HG03135 (cell line): Measurements from ENCODE around the gene ITCH.
A peak's percentile ranks its signal among the peaks of the same experiment; 100 is the strongest.
"Not testable (repeated sequence)": the region's sequence is repeated elsewhere in the genome, so short reads cannot be mapped to it uniquely, and the experiment has no call there.

ENCODE experiments used
- ATAC-seq: cut with Tn5 transposase; IDR thresholded peaks from one replicate; pipeline ENCODE4 v1.9.1; 2021; ENCODE audit warnings: mild to moderate bottlenecking, moderate library complexity; ENCODE audit not compliant: unreplicated experiment

Gene ITCH

DNA sequence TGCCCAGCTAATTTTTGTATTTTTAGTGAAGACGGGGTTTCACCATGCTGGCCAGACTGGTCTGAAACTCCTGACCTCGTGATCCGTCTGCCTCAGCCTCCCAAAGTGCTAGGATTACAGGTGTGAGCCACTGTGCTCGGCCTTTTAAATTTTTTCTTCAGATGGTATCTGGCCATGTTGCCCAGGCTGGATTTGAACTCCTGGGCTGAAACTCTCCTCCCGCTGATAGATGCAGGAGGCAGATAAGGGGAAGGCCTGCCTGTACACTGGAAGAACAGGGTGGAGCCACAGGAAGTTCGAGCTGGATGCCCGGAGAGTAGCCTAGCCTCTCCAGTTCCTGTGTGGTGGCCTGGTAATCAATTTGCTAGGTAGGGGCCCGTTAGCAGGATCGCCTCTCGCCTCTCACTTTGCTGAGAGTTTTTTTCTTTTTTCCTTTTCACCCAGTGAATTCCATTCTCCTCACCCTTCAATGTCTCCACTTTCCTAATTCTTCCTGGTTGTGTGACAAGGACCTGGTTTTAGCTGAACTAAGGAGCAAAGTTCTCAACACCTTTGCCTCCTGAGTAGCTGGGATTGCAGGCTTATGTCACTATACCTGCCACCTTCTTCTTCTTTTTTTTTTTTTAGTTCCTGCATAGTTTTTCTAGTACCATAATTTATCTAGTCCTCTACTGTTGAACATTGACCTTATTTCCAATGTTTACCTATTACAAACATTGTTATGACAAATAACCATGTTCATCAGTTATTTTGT is 19.4 kb upstream of the ITCH start:
- no peak for ATAC-seq

DNA sequence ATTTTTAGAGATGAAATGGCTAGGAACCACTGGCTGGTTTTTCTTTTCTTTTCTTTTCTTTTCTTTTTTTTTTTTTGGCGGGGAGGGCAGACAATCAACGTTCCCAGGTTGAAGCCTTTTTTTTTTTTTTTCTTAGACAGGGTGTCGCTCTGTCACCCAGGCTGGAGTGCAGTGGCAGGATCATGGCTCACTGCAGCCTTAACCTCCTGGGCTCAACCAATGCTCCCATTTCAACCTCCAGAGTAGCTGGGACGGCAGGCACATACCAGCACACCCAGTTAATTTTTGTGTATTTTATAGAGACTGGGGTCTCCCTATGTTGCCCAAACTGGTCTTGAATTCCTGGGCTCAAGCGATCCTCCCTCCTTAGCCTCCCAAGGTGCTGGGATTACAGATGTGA is 18.8 kb upstream of the ITCH start:
- ATAC-seq, result no peak

DNA sequence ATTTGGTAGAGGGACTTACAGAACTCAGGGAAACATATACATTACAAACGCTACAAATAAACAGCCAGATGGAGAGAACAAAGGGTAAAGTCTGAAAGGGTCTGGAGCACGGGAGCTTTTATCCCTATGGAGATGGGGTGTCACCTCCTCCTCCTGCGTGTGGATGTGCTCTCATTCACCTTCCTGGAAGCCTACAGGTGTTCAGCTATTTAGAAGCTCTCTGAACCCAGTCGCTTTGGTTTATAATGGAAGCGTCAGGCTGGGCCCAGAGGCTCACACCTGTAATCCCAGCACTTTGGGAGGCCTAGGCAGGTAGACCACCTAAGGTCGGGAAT is 17.7 kb upstream of the ITCH start:
- no peak for ATAC-seq

DNA sequence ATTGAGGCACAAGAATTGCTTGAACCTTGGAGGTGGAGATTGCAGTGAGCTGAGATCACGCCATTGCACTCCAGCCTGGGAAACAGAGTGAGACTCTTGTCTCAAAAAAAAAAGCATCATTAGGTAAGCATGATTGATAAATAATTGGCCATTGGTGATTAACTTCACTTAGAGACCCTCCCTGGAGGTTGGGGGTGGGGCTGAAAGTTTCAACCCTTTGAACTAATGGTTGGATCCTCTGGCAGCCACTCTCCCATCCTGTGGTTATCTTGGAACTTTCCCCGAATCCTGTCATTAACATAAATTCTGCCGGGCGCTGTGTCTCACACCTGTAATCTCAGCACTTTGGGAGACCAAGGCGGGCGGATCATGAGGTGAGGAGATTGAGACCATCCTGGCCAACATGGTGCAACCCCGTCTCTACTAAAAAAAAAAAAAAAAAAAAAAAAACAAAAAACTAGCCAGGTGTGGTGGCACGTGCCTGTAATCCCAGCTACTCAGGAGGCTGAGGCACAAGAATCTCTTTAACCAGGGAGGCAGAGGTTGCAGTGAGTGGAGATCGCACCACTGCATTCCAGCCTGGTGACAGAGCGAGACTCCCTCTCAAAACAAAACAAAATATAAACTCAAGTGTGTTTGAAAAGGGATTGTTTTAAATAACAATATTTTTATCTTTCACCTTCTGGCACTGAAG is 17.1 kb upstream of the ITCH start:
- not testable (repeated sequence) for ATAC-seq

DNA sequence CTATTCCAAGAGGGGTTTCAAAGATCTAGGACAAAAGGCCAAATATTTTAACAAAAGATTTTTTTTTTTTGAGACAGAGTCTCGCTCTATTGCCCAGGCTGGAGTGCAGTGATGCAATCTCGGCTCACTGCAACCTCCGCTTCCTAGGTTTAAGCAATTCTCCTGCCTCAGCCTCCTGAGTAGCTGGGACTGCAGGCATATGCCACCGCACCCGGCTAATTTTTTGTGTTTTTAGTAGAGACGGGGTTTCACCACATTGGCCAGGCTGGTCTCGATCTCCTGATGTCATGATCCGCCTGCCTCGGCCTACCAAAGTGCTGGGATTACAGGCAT is 16.6 kb upstream of the ITCH start:
- ATAC-seq, result not testable (repeated sequence)

DNA sequence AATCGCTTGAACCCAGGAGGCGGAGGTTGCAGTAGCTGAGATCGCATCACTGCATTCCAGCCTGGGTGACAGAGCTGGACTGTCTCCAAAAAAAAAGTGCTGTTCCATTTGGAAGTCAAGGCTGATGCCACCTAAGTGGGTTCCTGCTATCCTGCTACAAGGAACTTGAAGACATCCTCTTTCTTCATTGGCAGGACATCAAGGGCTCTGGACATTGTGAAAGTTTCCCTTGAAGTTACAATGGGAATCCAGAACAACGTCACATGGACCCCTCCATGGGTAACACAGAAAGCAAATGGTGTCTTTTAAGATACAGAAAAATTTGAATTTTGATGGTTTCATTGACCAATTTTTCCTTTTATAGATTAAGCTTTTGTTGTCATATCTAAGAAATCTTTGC is 15.5 kb upstream of the ITCH start:
- ATAC-seq, result no peak

DNA sequence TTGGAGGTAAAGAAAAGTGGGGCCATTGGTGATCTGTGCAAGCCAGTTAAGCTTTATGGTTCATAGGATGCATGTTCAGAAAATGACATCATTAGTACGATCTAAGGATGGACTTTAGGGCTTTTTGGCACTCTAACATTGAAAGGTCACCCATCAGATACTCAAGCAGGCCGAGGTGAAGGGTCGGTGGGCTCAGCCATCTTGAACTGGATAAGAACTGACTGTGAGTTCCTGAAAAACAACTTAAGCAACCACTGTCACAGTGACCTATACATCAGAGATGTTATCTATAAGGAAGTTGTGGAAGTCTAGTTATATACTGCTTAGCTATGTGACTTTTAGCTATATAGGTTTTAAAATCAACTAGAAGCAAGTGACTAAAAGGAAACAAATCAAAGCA is 13.0 kb upstream of the ITCH start:
- ATAC-seq, result no peak

DNA sequence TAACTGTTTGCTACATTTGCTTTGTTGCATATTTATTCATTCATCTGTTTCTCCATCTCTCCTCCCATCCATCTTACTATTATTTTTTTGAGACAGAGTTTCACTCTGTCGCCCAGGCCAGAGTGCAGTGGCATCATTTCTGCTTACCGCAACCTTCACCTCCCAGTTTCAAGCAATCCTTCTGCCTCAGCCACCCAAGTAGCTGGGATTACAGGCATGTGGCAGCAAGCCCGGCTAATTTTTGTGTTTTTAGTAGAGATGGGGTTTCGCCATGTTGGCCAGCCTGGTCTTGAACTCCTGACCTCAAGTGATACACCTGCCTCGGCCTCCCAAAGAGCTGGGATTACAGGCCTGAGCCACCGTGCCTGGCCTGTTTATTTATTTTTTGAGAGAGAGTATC is 9.6 kb upstream of the ITCH start:
- ATAC-seq, result not testable (repeated sequence)

DNA sequence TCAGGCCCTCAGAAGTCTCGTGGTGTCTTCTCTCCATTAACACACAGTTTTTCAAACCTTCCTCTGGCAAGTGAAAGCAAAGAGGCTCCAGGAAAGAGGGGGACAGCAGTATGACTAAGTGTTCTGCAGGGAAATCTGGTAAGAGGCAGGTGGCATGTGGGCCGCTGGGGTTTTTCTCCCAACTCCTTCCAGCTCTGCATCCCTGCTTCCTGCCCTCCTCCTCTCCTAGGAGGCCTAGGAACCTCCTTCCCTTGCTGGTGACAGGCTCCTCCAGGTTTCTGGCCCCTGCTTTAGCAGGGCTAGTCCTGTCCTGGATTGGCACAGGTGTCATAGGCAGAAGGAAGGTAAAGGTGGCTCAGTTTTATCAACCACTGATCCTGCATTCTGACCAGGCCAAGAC is 7.6 kb upstream of the ITCH start:
- ATAC-seq, result no peak

DNA sequence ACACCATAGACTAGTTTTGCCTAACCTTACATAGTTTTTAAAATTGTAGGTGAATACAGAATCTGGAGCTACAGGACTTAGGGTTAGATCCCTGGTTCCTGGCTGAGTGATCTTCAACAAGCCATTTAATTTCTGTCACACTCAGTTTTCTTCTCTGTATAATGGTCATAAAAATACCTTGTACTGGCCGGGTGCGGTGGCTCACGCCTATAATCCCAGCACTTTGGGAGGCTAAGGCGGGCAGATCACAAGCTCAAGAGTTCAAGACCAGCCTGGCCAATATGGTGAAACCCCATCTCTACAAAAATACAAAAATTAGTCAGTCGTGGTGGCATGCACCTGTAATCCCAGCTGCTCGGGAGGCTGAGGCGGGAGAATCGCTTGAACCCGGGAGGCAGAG is 3.3 kb upstream of the ITCH start:
- ATAC-seq, result not testable (repeated sequence)

DNA sequence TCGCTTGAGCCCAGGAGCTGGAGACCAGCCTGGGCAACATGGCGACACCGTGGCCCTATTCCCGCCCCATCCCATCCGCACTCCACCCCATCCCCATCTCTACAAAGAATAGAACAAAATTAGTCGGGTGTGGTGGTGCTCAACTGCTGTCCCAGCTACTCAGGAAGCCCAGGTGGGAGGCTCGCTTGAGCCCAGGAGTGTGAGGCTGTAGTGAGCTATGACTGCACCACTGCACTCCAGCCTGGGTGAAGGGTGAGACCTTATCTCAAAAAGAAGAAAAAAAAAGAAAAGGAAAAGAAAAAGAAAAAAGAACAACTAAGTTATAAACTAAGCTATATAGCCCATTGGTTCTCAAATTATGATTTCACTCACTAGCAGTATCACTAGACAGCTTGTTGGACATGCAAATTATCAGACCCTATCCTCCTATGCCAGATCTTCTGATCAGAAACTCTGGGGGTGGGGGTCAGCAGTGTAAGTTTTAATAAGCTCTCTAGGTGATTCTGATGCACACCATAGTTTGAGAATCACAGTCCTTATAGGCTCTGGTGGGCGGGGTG is 491 bp upstream of the ITCH start:
- no peak for ATAC-seq

DNA sequence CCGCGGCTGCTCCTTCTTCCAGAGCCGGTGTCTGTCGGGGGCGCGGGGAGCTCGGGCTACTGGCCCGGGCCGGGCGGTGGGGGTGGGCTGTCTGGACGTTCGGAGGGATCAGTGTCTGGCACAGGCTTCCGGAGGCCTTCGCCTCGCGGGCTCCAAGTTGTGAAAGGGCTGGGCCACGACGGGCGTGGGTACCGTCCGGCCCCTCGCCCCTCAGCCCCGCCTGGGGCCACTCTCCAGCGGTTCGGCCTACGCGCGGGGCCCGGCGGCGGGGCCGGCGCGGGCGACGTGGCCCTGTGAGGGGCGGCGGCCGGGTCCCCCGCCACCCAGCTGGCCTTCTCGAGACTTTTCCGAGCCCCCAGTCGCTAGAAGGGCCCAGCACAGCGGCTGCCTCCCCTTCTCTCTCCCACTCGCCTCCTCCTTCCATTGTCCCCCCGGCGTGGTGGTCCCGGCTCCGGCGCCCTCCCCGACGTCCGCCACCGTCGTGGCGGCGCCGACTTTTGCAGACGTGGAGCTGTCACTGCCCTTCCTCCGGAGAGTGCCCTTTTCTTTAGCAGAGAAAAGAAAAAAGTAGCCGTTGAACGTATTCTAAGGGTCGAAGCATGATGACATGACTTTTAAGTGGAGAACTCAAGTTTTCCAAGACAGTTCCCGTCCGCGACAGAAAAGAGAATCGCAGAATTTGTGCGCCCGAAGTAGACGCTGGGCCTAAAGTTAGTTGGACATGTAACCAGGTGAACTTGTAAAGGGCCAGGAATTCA is 571 bp downstream of the ITCH start:
- ATAC-seq, result peak; percentile 48

DNA sequence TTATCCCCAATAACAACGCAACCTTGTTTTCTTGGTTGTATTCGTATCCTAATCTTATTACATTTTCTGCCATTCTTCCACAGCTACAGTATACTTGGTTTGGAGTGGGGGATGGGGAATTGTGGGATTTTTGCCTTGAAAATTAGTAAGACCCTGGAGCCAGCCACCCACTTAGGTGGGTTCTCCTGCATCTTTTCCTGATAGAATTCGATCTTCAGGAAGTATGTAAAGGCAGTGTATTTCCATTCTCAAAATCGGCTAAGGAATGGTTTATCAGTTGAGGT is 1.1 kb downstream of the ITCH start:
- ATAC-seq, result no peak

DNA sequence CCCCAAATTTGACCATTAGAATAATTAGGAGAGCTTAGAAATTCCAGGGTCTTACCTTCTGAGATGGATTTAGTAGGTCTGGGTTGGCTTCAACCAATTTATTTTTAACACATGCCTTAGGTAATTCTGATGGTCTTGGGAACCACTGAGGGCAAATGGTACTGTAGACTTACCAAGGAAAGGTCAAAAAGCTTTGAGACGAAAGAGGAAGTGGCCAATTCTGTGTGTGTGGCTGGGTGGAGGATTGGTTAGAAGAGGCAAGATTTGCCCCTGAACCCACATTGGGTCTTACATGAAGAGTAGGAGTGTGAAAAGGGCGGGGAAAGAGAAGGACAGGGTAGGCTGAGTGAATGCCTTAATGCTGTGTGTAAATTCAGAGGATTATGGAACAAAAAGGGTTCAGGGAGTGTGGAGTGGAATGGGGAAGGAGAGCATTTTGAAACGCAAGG is 2.7 kb downstream of the ITCH start:
- ATAC-seq, result peak; percentile 45

DNA sequence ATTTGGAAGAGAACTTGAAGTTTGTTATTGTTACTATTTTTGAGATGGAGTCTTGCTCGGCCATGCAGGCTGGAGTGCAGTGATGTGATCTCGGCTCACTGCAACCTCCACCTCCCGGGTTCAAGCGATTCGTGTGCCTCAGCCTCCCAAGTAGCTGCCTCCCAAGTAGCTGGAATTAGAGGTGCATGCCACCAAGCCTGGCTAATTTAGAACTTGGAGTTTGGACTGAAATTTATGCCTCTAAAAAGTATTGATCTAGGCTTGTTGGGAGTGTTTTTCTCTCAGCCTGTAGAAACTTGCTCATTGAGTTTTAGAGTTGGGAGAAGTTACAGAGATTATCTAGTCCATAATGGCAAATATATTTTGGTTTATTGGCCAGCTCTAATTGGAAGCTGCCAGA is 4.1 kb downstream of the ITCH start:
- ATAC-seq, result no peak

DNA sequence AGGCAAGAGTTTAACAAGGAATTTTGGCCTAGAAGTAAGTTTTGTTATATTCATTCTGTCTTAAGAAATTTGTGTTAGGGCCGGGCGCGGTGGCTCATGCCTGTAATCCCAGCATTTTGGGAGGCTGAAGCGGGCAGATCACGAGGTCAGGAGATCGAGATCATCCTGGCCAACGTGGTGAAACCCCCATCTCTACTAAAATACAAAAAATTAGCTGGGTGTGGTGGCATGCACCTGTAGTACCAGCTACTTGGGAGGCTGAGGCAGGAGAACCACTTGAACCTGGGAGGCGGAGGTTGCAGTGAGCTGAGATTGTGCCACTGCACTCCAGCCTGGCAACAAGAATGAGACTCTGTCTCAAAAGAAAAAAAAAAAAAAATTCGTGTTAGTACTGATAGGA is 4.8 kb downstream of the ITCH start:
- ATAC-seq, result not testable (repeated sequence)

DNA sequence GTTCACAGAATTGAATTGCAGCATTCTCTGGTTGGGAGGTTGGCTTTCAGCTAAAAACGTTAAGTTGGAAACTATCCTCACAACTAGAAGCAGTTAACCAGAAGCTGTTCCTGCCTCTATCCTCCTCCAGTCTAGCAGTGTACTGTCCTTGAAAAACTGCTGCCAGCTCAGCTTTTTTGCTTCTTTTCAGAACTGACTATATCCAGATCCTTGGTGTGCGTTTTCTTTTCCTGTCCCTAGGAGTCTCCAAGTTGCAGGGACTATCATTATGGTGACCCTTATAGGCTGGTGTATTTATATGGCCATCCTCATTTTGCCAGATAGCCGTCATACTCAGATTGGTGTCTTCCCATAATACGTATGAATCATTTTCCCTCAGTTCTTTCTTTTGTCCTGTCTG is 5.5 kb downstream of the ITCH start:
- no peak for ATAC-seq

DNA sequence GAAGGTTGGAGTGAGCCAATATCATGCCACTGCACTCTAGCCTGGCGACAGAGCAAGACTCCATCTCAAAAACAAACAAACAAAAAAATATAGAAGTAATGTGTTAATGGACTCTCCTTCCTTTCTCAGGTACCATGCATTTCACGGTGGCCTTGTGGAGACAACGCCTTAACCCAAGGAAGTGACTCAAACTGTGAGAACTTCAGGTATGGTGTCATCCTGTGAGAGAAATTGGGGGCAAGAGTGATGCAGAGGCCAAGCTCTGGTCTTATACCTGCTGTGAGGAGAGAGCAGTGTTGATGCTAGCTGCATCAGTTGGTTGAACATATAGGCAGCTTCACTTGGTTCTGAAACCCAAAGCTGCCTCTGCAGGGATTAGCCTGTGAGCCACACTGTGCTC is 6.2 kb downstream of the ITCH start:
- ATAC-seq, result no peak

DNA sequence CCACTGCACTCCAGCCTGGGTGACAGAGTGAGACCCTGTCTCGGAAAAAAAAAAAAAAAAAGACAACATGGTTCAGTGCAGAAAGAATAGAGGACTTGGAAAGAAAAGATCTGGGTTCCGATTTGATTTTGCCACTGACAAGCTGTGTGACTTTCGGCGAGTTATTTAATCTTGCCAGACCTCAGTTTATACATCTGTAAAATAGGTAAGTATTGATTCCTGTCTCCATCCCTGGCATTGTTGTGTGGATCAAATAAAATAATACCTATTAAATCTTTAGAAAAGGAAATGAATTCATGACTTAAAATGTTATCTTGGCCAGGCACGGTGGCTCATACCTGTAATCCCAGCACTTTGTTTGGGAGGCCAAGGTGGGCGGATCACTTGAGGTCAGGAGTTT is 7.0 kb downstream of the ITCH start:
- no peak for ATAC-seq

DNA sequence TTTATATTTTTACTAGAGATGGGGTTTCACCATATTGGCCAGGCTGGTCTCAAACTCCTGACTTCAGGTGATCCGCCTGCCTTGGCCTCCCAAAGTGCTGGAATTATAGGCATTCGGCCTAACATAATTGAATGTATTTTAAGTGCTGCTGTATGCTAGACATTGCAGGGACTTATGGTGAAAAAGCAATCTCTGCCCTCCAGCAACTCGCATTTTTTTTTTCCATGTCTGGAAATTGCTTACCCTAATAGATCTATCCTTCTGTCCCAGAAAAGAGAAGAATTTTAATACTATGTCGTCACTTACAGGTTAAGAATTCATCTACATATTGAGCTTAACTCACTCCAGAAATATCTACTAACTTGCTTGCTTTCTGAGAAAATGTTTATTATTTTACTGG is 10.4 kb downstream of the ITCH start:
- no peak for ATAC-seq

DNA sequence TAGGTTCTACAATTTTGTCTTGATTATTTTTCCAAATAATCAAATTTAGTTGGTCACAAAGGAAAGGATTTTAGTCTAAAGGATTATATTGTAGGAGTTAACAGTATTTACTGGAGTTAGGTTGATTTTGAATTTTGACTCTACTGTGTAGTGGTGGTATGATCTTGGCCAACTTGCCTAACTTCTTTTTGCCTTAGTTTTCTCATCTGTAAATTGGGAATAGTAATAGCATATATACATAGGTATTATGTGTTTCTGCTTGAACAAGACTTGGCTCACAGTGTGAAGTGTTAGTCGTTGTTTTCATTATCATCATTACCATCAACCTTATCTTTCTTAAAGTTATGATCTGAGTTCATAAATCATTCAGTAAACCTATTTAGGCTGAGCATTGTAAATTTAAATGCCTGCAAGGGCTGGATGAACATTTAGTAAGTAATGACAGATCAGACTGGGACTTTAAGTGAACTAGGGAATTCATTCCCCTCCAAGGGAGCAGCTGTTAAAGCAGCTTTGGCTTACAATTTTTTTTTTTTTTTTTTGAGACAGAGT is 11.2 kb downstream of the ITCH start:
- ATAC-seq, result no peak

DNA sequence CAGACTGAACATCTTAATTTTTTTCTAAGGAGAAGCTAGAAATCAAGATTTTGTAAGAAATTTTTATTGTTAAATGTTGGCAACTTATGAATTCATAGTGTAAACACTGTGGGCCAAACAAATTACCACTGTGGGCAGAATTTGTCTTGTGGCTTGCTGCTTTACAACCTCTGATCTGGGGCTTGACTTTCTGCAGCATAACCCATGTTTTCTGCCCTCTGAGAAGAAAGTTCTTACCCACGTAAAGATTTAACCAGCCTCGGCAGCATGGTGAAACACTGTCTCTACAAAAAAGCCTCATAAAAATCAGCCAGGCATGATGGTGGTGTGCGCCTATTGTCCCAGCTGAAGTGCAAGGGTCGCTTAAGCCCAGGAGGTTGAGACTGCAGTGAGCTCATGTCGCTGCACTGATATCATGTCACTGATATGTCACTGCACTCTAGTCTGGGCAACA is 12.9 kb downstream of the ITCH start:
- no peak for ATAC-seq
